Central memory CD8-positive, alpha-beta T cell (primary cell): ENCODE data around the gene SMIM7.
"Not testable (repeated sequence)": the region's sequence is repeated elsewhere in the genome, so short reads cannot be mapped to it uniquely, and the experiment has no call there.

Experiments
- ATAC-seq: fragments of 150-1000 bp; cut with Tn5 transposase; replicated peaks from 2 replicates; pipeline ENCODE4 v1.10.0; 2022; ENCODE audit warnings: mild to moderate bottlenecking, moderate FRiP score, moderate number of reproducible peaks; ENCODE audit not compliant: poor library complexity, severe bottlenecking; ENCODE audit errors: extremely low read depth
- DNase-seq, 2 donors: peaks; one replicate each; pipeline ENCODE4 v3.0.0; 2021; ENCODE audit warnings: low spot score in 2 of 2
- H3K27ac Mint-ChIP-seq: one replicate; pipeline ENCODE4 v1.8.0; 2022; ENCODE audit warnings: low read depth, mild to moderate bottlenecking, moderate library complexity, mixed read lengths
- H3K27me3 Mint-ChIP-seq: one replicate; pipeline ENCODE4 v1.8.0; 2022; ENCODE audit warnings: mixed read lengths
- H3K36me3 Mint-ChIP-seq: one replicate; pipeline ENCODE4 v1.8.0; 2022; ENCODE audit warnings: mild to moderate bottlenecking, moderate library complexity, mixed read lengths; ENCODE audit not compliant: insufficient read depth
- H3K4me1 Mint-ChIP-seq: one replicate; pipeline ENCODE4 v1.8.0; 2022; ENCODE audit warnings: mixed read lengths
- H3K4me3 Mint-ChIP-seq: one replicate; pipeline ENCODE4 v1.8.0; 2022; ENCODE audit warnings: mild to moderate bottlenecking, moderate library complexity, mixed read lengths
- H3K9me3 Mint-ChIP-seq: one replicate; pipeline ENCODE4 v1.8.0; 2022; ENCODE audit warnings: mixed read lengths

SMIM7 gene

DNA sequence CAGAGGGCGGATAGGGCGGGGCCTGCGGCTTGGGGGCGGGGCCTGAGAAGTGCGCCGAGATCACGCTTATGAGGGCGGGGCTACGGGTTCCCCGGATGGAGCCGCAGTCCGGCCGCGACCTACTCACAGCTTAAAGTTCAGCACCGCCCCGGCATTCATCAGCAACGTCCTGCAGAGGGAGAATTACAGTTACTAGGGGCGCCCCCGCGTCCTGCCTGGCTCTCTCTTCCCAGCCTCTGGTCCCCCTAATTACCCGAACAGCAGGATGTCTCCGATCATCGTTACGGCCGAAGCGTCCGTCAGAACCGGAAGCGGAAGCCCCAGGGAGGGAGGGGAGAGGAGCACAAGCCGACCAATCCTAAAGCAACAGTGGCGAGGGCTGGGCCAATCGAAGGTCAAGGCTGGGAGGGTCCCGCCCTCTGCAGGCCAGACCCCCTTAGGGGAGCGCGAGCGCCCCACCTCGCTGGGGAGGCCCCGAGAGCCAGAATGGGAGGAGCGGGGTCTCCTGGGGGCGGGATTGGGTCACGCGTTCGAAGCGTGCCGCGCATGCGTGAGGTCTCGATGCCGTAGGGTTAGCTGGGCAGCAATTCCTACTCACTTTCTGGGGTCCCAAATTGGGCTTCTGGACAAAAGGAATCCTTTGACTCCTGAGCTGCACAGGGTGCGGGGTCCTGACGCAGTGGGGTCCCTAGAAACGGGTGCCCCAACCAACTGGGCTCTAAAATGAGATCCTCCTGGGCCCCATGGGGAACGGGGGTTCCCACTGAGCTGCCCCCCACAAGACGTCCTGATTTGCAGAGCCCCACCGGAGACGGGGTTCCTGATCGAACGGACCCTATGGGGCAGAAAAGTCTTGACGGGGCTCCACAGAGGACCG lies at the start of gene SMIM7:
Gene SMIM7 (minus strand): TSS at position 313 of the 877 bp plus-strand sequence. CDS start 34 bp downstream, at position 279.
- Mint-ChIP-seq H3K27me3 (no peaks in the 10 kb centered on the region), H3K4me1 (peaks cover 44% of the 10 kb centered on the region), H3K36me3 (peaks cover 35% of the 10 kb centered on the region), H3K9me3 (no peaks in the 10 kb centered on the region), H3K4me3 (peak within 1 kb of the TSS; percentile 98), H3K27ac (peak within 1 kb of the TSS; percentile 94)
- ATAC-seq, result peak; percentile 99
- peak; percentile 95 to 99 for DNase-seq

DNA sequence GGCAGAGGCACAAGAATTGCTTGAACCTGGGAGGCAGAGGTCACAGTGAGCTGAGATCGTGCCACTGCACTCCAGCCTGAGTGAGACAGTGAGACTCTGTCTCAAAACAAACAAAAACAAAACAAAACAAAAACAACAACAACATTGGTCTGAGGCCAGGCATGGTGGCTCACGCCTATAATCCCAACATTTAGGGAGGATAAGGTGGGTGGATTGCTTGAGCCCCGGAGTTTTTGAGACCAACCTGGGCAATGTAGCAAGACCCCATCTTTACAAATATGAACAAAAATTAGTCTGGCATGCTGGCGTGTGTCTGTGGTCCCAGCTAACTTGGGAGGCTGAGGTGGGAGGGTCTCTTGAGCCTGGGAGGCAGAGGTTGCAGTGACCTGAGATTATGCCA lies 43.7 kb upstream of the SMIM7 start:
- Mint-ChIP-seq H3K36me3 (no peaks in the 10 kb centered on the region), H3K27me3 (peaks cover 12% of the 10 kb centered on the region), H3K27ac (no peak overlapping the region)

GRCh38 chr19:16702123-16702522 lies 42.2 kb upstream of the SMIM7 start:
- Mint-ChIP-seq H3K4me1 (no peaks in the 10 kb centered on the region), H3K27me3 (peaks cover 4% of the 10 kb centered on the region), H3K36me3 (no peaks in the 10 kb centered on the region), H3K4me3 (no peak overlapping the region), H3K27ac (no peak overlapping the region), H3K9me3 (no peaks in the 10 kb centered on the region)
- no peak for DNase-seq
- ATAC-seq, result no peak

More for the DNA sequence above, 43.7 kb upstream of the SMIM7 start:
- no peaks in the 10 kb centered on the region for H3K4me1 Mint-ChIP-seq
- ATAC-seq (no peak), DNase-seq (no peak)
- H3K4me3 Mint-ChIP-seq, result no peak overlapping the region
- H3K9me3 Mint-ChIP-seq, result no peaks in the 10 kb centered on the region

DNA sequence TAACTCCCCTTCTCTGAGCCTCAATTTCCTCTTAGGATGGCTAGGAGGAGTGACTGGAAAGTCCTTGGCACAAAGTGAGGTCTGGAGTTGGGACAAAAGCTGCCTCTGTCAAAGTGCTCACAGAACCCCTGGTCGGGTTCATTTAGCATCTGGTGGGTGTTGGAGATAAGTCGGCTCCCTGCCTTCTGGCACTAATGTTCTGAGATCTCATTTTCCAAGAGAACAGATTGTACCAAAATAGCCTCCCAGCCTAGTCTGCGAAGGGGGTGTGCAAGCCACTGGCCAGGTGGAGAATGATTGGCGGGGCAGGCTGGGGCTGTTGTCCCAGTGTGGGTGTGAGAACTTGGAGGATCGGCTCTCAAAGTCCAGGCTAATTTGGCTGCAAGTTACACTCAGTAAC lies 39.0 kb upstream of the SMIM7 start:
- Mint-ChIP-seq H3K4me1 (no peaks in the 10 kb centered on the region), H3K36me3 (no peaks in the 10 kb centered on the region), H3K9me3 (no peaks in the 10 kb centered on the region), H3K4me3 (no peak overlapping the region), H3K27ac (no peak overlapping the region), H3K27me3 (no peaks in the 10 kb centered on the region)
- ATAC-seq (no peak), DNase-seq (no peak)

- DNase-seq (no peak), ATAC-seq (no peak)
- no peaks in the 10 kb centered on the region for H3K4me1 Mint-ChIP-seq
These were observed 28.1 kb upstream of the SMIM7 start for GRCh38 chr19:16688084-16688483.

DNA sequence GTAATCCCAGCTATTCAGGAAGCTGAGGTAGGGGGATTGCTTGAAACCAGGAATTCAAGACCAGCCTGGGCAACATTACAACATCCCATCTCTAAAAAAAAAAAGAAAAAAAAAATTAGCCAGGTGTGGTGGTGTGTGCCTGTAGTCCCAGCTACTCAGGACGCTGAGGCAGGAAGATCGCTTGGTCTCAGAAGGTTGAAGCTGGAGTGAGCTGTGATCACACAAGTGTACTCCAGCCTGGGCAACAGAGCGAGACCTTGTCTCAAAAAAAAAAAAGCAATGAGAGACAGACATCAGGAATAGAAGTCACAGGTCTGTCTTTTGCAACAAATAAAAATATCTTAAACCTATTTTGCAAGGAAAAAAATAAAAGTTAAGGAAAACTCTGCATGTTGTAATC lies 24.3 kb upstream of the SMIM7 start:
- no peaks in the 10 kb centered on the region for H3K9me3 Mint-ChIP-seq
- H3K36me3 Mint-ChIP-seq, result no peaks in the 10 kb centered on the region
- no peak for ATAC-seq
- no peaks in the 10 kb centered on the region for H3K4me1 Mint-ChIP-seq
- no peak for DNase-seq
- H3K27ac Mint-ChIP-seq, result no peak overlapping the region
- H3K4me3 Mint-ChIP-seq, result no peak overlapping the region
- H3K27me3 Mint-ChIP-seq, result peaks cover 22% of the 10 kb centered on the region

More at GRCh38 chr19:16688084-16688483, 28.1 kb upstream of the SMIM7 start:
- Mint-ChIP-seq H3K27me3 (peaks cover 9% of the 10 kb centered on the region), H3K27ac (no peak overlapping the region), H3K4me3 (no peak overlapping the region), H3K9me3 (no peaks in the 10 kb centered on the region), H3K36me3 (no peaks in the 10 kb centered on the region)

DNA sequence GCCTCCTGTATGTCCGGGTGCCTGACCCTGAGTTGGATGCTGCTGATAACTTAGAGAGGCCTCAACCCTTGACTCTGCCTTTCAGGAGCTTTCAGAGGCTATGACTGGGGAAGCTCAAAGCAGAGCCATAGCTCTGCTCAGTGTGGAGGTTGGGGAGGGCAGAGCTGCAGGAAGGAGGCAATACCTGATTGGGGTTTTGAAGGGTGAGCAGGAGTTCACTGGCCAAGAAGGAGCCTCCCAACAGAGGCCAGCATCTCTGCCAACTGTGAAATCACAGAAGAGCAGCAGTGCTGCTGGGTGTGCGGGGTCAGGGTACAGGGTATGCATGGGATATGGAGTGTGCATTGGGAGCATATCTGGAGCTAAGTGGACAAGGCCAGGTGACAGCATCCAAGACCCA lies 22.6 kb upstream of the SMIM7 start:
- no peak overlapping the region for H3K4me3 Mint-ChIP-seq
- no peaks in the 10 kb centered on the region for H3K4me1 Mint-ChIP-seq
- no peaks in the 10 kb centered on the region for H3K9me3 Mint-ChIP-seq
- no peak overlapping the region for H3K27ac Mint-ChIP-seq
- H3K36me3 Mint-ChIP-seq, result no peaks in the 10 kb centered on the region
- DNase-seq (no peak), ATAC-seq (no peak)
- H3K27me3 Mint-ChIP-seq, result peaks cover 22% of the 10 kb centered on the region

DNA sequence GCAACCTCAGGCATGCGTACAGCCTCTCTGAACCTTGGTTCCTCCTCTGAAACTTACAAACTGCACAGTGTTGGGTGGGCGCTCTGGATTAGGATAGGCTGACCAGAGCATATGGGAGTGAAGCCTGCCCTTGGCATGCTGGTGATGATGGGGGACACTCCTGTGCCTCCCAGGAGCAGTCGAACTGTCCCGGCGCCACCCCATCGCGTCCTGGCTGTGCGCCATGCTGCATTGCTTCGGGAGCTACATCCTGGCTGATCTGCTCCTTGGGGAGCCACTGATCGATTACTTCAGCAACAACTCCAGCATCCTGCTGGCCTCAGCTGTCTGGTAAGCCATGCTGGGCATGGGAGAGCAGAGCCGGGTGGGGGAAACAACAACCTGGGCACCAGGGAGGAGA lies 19.9 kb upstream of the SMIM7 start:
- Mint-ChIP-seq H3K4me1 (no peaks in the 10 kb centered on the region), H3K9me3 (no peaks in the 10 kb centered on the region), H3K27me3 (peaks cover 22% of the 10 kb centered on the region), H3K27ac (no peak overlapping the region), H3K4me3 (no peak overlapping the region), H3K36me3 (no peaks in the 10 kb centered on the region)
- no peak for ATAC-seq
- no peak for DNase-seq

- DNase-seq, result no peak
- Mint-ChIP-seq H3K27ac (no peak overlapping the region), H3K27me3 (peaks cover 14% of the 10 kb centered on the region), H3K9me3 (no peaks in the 10 kb centered on the region), H3K4me3 (no peak overlapping the region), H3K4me1 (no peaks in the 10 kb centered on the region), H3K36me3 (no peaks in the 10 kb centered on the region)
- no peak for ATAC-seq
These were observed 18.6 kb upstream of the SMIM7 start for GRCh38 chr19:16678498-16678897.

DNA sequence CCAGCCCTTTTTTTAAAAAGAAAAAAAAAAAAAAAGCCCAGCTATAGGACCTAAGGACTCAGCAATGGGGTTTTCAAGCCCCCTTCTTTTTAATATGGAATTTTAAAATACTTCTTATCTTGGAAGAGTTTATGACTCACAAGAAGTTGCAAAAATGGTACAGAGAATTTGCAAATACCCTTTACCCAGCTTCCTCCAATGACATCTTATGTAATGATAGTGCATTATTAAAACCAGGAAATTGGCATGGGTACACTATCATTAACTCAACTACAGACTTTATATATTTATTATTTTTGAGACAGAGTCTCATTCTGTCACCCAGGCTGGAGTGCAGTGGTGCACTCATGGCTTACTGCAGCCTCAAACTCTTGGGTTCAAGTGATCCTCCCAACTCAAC lies 17.1 kb upstream of the SMIM7 start:
- H3K27me3 Mint-ChIP-seq, result peaks cover 6% of the 10 kb centered on the region
- no peak overlapping the region for H3K27ac Mint-ChIP-seq
- H3K4me1 Mint-ChIP-seq, result no peaks in the 10 kb centered on the region
- no peaks in the 10 kb centered on the region for H3K36me3 Mint-ChIP-seq
- DNase-seq, result no peak
- H3K4me3 Mint-ChIP-seq, result no peak overlapping the region
- no peak for ATAC-seq
- H3K9me3 Mint-ChIP-seq, result no peaks in the 10 kb centered on the region

DNA sequence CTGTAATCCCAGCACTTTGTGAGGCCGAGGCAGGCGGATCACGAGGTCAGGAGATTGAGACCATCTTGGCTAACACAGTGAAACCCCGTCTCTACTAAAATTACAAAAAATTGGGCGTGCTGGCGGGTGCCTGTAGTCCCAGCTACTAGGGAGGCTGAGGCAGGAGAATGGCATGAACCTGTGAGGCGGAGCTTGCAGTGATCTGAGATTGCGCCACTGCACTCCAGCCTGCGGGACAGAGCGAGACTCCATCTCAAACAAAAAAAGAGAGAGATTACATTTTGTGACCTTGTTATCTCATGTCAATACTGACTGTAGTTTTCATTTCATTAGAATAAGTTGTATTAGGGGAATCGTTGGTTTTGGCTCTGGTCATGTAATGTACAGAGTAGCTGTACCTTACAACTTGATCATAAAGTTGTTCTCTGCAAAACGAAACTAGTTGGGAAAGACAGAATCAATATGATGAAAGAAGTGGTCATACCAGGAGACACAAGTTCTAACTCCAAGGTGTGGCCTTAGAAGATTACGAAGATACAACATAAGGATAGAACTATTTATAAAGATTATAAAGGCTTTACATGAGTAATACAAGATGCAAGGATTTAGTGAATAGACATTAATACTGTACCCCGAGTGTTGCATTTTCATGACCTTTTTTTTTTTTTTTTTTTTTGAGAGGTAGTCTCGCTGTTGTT lies 16.3 kb upstream of the SMIM7 start:
- Mint-ChIP-seq H3K27me3 (no peaks in the 10 kb centered on the region), H3K4me1 (no peaks in the 10 kb centered on the region), H3K9me3 (no peaks in the 10 kb centered on the region), H3K36me3 (no peaks in the 10 kb centered on the region), H3K4me3 (no peak overlapping the region), H3K27ac (no peak overlapping the region)
- ATAC-seq (no peak), DNase-seq (no peak)

GRCh38 chr19:16673839-16674238 lies 13.9 kb upstream of the SMIM7 start:
- H3K27ac Mint-ChIP-seq, H3K4me3 Mint-ChIP-seq, H3K36me3 Mint-ChIP-seq, H3K27me3 Mint-ChIP-seq, ATAC-seq, H3K9me3 Mint-ChIP-seq, H3K4me1 Mint-ChIP-seq, DNase-seq: not testable (repeated sequence)

- no peak for DNase-seq
- H3K9me3 Mint-ChIP-seq, result no peaks in the 10 kb centered on the region
- H3K36me3 Mint-ChIP-seq, result no peaks in the 10 kb centered on the region
- H3K27me3 Mint-ChIP-seq, result no peaks in the 10 kb centered on the region
- no peak for ATAC-seq
- no peak overlapping the region for H3K4me3 Mint-ChIP-seq
- H3K4me1 Mint-ChIP-seq, result no peaks in the 10 kb centered on the region
- no peak overlapping the region for H3K27ac Mint-ChIP-seq
These were observed 13.3 kb upstream of the SMIM7 start for GRCh38 chr19:16673231-16673630.
